D721Med (cell line): ENCODE results near the gene TMEFF1.
"Not testable (repeated sequence)": the region's sequence is repeated elsewhere in the genome, so short reads cannot be mapped to it uniquely, and the experiment has no call there.

Experiments
- DNase-seq: peaks from one replicate; pipeline ENCODE4 v3.0.0; 2011; ENCODE audit warnings: low spot score; ENCODE audit not compliant: insufficient read length
- FAIRE-seq: peaks from 2 replicates; lab custom pipeline; 2011; peaks lifted over from hg19 to GRCh38; lab: Jason Lieb, UNC
- CTCF ChIP-seq: IDR thresholded peaks from 2 replicates; pipeline ENCODE4 v1.5.1; 2012; ENCODE audit warnings: mild to moderate bottlenecking, control low read depth; ENCODE audit not compliant: insufficient read depth; ENCODE audit errors: missing control alignments

Gene TMEFF1

GRCh38 chr9:100511205-100511604 lies 38.3 kb downstream of the TMEFF1 start:
- DNase-seq (no peak), FAIRE-seq (peak; percentile 77)
- TF ChIP-seq CTCF = no peak

GRCh38 chr9:100515578-100516494 lies 42.9 kb downstream of the TMEFF1 start:
- no peak for DNase-seq

GRCh38 chr9:100521282-100521681 lies 48.3 kb downstream of the TMEFF1 start:
- FAIRE-seq (no peak), DNase-seq (no peak)
- no peak for TF ChIP-seq CTCF

More at GRCh38 chr9:100515578-100516494, 42.9 kb downstream of the TMEFF1 start:
- TF ChIP-seq CTCF = no peak
- no peak for FAIRE-seq

GRCh38 chr9:100525563-100525962 lies 52.6 kb downstream of the TMEFF1 start:
- TF ChIP-seq CTCF = no peak
- FAIRE-seq (no peak), DNase-seq (no peak)

GRCh38 chr9:100527180-100527794 lies 54.3 kb downstream of the TMEFF1 start:
- not testable (repeated sequence) for DNase-seq, FAIRE-seq

- no peak for TF ChIP-seq CTCF
- FAIRE-seq (no peak), DNase-seq (no peak)
Measured at GRCh38 chr9:100534401-100534800, 61.5 kb downstream of the TMEFF1 start.

- FAIRE-seq = no peak
- DNase-seq = no peak
- no peak for TF ChIP-seq CTCF
Measured at GRCh38 chr9:100540327-100540726, 67.4 kb downstream of the TMEFF1 start.
